AG04450 (cell line): ENCODE measurements around the gene CDKAL1. TPM values are rescaled to one million over a fixed set of nuclear protein-coding genes. Genes with fewer than 3 reads are reported as not detected.

Experiments used
- CTCF ChIA-PET: fragments of 300-600, 350-600 bp; formaldehyde crosslinking; extraction: SDS; loops from one replicate; lab custom pipeline; 2022; ENCODE audit warnings: antibody characterized with exemption, inconsistent platforms; lab: Charles Lee
- POLR2A ChIA-PET: fragments of 350-600 bp; formaldehyde crosslinking; extraction: SDS; loops from one replicate; lab custom pipeline; 2021; ENCODE audit warnings: antibody characterized with exemption, inconsistent platforms; lab: Yijun Ruan, JAX
- DNase-seq: peaks from one replicate; pipeline ENCODE4 v3.0.0-alpha.2; 2011; ENCODE audit warnings: low read depth, low spot score
- H3K27ac ChIP-seq: one replicate; pipeline ENCODE4 v1.5.1; 2012; ENCODE audit warnings: low read depth, low read length, control low read depth
- H3K27me3 ChIP-seq: one replicate; pipeline ENCODE4 v1.6.0; 2012; ENCODE audit warnings: low read length; ENCODE audit not compliant: control insufficient read depth, insufficient read depth
- H3K4me3 ChIP-seq: 2 replicates; pipeline ENCODE4 v1.5.1; 2011; ENCODE audit warnings: mild to moderate bottlenecking, low read depth, low read length, control low read depth
- H3K9me3 ChIP-seq: 2 replicates; pipeline ENCODE4 v1.5.1; 2012; ENCODE audit warnings: low read length; ENCODE audit not compliant: control insufficient read depth, insufficient read depth
- CTCF ChIP-seq: IDR thresholded peaks from 2 replicates; pipeline ENCODE4 v1.5.1; 2011; ENCODE audit warnings: low read depth, low read length, control low read depth, inconsistent platforms
- polyA plus RNA-seq: library from polyadenylated mRNA; depleted of rRNA; stranded (reverse); fragments of >200 nt; gene quantifications from 2 replicates; pipeline ENCODE4 v1.2.3, GENCODE V29; 2011

The CDKAL1 gene
- polyA plus RNA-seq, 1 experiment, result 9.2 TPM

GRCh38 chr6:21102624-21103023, 568.4 kb downstream of the CDKAL1 start:
- H3K27ac ChIP-seq, result no peak overlapping the region
- H3K9me3 ChIP-seq, result no peaks in the 10 kb centered on the region
- no peak for DNase-seq
- H3K4me3 ChIP-seq, result no peak overlapping the region
- ChIA-PET CTCF (no interaction called here), POLR2A (no interaction called here)
- TF ChIP-seq CTCF, result no peak
- no peaks in the 10 kb centered on the region for H3K27me3 ChIP-seq

GRCh38 chr6:21103626-21104224, 569.5 kb downstream of the CDKAL1 start:
- no peak overlapping the region for H3K27ac ChIP-seq
- ChIA-PET CTCF (no interaction called here), POLR2A (no interaction called here)
- H3K4me3 ChIP-seq, result no peak overlapping the region
- H3K9me3 ChIP-seq, result no peaks in the 10 kb centered on the region
- no peaks in the 10 kb centered on the region for H3K27me3 ChIP-seq
- no peak for TF ChIP-seq CTCF
- no peak for DNase-seq

GRCh38 chr6:21104288-21104687, 570.0 kb downstream of the CDKAL1 start:
- Histone ChIP-seq H3K9me3 (no peaks in the 10 kb centered on the region), H3K4me3 (no peak overlapping the region), H3K27me3 (no peaks in the 10 kb centered on the region), H3K27ac (no peak overlapping the region)
- TF ChIP-seq CTCF, result no peak
- ChIA-PET CTCF (no interaction called here), POLR2A (no interaction called here)
- DNase-seq, result no peak

- H3K27me3 ChIP-seq, result no peaks in the 10 kb centered on the region
Observed at GRCh38 chr6:21107796-21108195, 573.5 kb downstream of the CDKAL1 start.

More at GRCh38 chr6:21107796-21108195, 573.5 kb downstream of the CDKAL1 start:
- no peak for DNase-seq
- no peak overlapping the region for H3K4me3 ChIP-seq
- CTCF ChIA-PET, result no interaction called here
- POLR2A ChIA-PET, result no interaction called here
- no peak overlapping the region for H3K27ac ChIP-seq
- H3K9me3 ChIP-seq, result no peaks in the 10 kb centered on the region
- TF ChIP-seq CTCF, result no peak
